K562 (cell line): ENCODE data around the gene DNAJB6. TPM values are rescaled to one million over a fixed set of nuclear protein-coding genes. Genes with fewer than 3 reads are reported as not detected.

Experiments used
- ATAC-seq: fragments of 200-7000 bp; cut with Tn5 transposase; 3 replicates; pipeline ENCODE4 v1.9.1; 2020; ENCODE audit warnings: moderate library complexity
- BruUV-seq: library from RNA; stranded (reverse); fragments of 400-500 nt; replicated peaks from 2 replicates; lab custom pipeline; 2021; lab: Mats Ljungman, UMichigan
- CTCF ChIA-PET: fragments of 300-600 bp; formaldehyde crosslinking; extraction: SDS; loops from one replicate; lab custom pipeline; 2021; ENCODE audit warnings: low intra/inter-chr PET ratio; lab: Yijun Ruan, JAX
- POLR2A ChIA-PET: fragments of 300-600, 350-650 bp; sonication (Branson Sonifier 250); formaldehyde crosslinking; extraction: SDS; loops from one replicate; lab custom pipeline; 2021; ENCODE audit warnings: antibody characterized with exemption, inconsistent platforms; lab: Yijun Ruan, JAX
- DNase-seq, 4 experiments: peaks; one replicate each; pipeline versions ENCODE4 v3.0.0 to v3.0.0-alpha.2; 2011 to 2018; ENCODE audit warnings: low spot score in 3 of 4, mixed read lengths in 3 of 4; ENCODE audit errors: extremely low read depth in 1 of 4
- FAIRE-seq: peaks from 2 replicates; lab custom pipeline; 2011; peaks lifted over from hg19 to GRCh38; lab: Jason Lieb, UNC
- H2AFZ ChIP-seq: 2 replicates; pipeline ENCODE4 v1.6.0; 2011; ENCODE audit warnings: low read depth, low read length, control low read depth, inconsistent platforms
- H3K27ac ChIP-seq: fragments of 200-600 bp; 3 replicates; pipeline ENCODE4 v1.8.0; 2011; ENCODE audit warnings: low read depth, mild to moderate bottlenecking, control low read depth, inconsistent platforms, low read length, moderate library complexity, mixed read lengths; ENCODE audit errors: extremely low read depth
- H3K27me3 ChIP-seq, 2 experiments: fragments of 300-600 bp in 1 of 2; 2 replicates in 1 of 2; 3 replicates in 1 of 2; pipeline versions ENCODE4 v1.6.0 to v1.8.0; 2011; ENCODE audit warnings: inconsistent platforms in 2 of 2, low read length in 2 of 2, mild to moderate bottlenecking in 1 of 2, mixed read lengths in 1 of 2, moderate library complexity in 1 of 2; ENCODE audit not compliant: control insufficient read depth in 2 of 2, insufficient read depth in 2 of 2
- H3K36me3 ChIP-seq: fragments of 300-600 bp; 3 replicates; pipeline ENCODE4 v1.8.0; 2011; ENCODE audit warnings: mild to moderate bottlenecking, low read length, inconsistent platforms; ENCODE audit not compliant: control insufficient read depth, insufficient read depth
- H3K4me1 ChIP-seq, 2 experiments: fragments of 200-600 bp in 1 of 2; replicated peaks in 1 of 2; 2 replicates in 1 of 2; 3 replicates in 1 of 2; pipeline versions ENCODE4 v1.5.1 to v1.8.0; 2011; ENCODE audit warnings: inconsistent platforms in 2 of 2, low read length in 2 of 2, mild to moderate bottlenecking in 1 of 2, mixed read lengths in 1 of 2, moderate library complexity in 1 of 2; ENCODE audit not compliant: control insufficient read depth in 2 of 2, insufficient read depth in 2 of 2
- H3K4me2 ChIP-seq: 2 replicates; pipeline ENCODE4 v1.6.1; 2011; ENCODE audit warnings: low read length, control low read depth, inconsistent platforms, mixed read lengths; ENCODE audit not compliant: insufficient read depth
- H3K4me3 ChIP-seq: fragments of 200-600 bp; sonication (generic), shearing (Covaris generic); 2 replicates; pipeline ENCODE4 v1.5.1; 2016; ENCODE audit warnings: control low read depth, inconsistent platforms
- H3K79me2 ChIP-seq: fragments of 200-600 bp; 3 replicates; pipeline ENCODE4 v1.8.0; 2011; ENCODE audit warnings: low read length, inconsistent platforms; ENCODE audit not compliant: control insufficient read depth, insufficient read depth
- H3K9ac ChIP-seq, 2 experiments: 2 replicates each; pipeline versions ENCODE4 v1.6.0 to v1.6.1; 2011; ENCODE audit warnings: low read depth in 2 of 2, low read length in 2 of 2, control low read depth in 1 of 2, inconsistent platforms in 1 of 2, mild to moderate bottlenecking in 1 of 2, mixed read lengths in 1 of 2; ENCODE audit not compliant: insufficient read depth in 1 of 2
- H3K9me1 ChIP-seq: one replicate; pipeline ENCODE4 v1.6.0; 2011; ENCODE audit warnings: inconsistent platforms, mild to moderate bottlenecking, low read length, moderate library complexity; ENCODE audit not compliant: control insufficient read depth, insufficient read depth
- H3K9me3 ChIP-seq: replicated peaks from 2 replicates; pipeline ENCODE4 v1.5.1; 2011; ENCODE audit warnings: low read depth, low read length, inconsistent platforms; ENCODE audit not compliant: control insufficient read depth, insufficient read depth
- H4K20me1 ChIP-seq: replicated peaks from 2 replicates; pipeline ENCODE4 v1.6.1; 2011; ENCODE audit warnings: low read length, inconsistent platforms, mixed read lengths; ENCODE audit not compliant: control insufficient read depth, insufficient read depth
- E4F1 ChIP-seq: fragments of 250-450 bp; sonication (Bioruptor Pico); IDR thresholded peaks from 2 replicates; pipeline ENCODE4 v1.5.0; 2021; ENCODE audit warnings: mild to moderate bottlenecking, borderline replicate concordance
- FOS ChIP-seq: IDR thresholded peaks from 3 replicates; pipeline ENCODE4 v1.6.1; 2011; ENCODE audit not compliant: insufficient read length; ENCODE audit errors: extremely low read depth
- HMGN3 ChIP-seq: IDR thresholded peaks from 2 replicates; pipeline ENCODE4 v1.6.1; 2011; ENCODE audit warnings: borderline replicate concordance, low read depth, mild to moderate bottlenecking, mixed read lengths, low read length; ENCODE audit not compliant: insufficient read length; ENCODE audit errors: extremely low read depth
- KDM1A ChIP-seq, 2 experiments: fragments of 450-650 bp; IDR thresholded peaks; 2 replicates each; pipeline ENCODE4 v1.6.1; 2016; ENCODE audit warnings: mild to moderate bottlenecking in 2 of 2
- LARP7 ChIP-seq: fragments of 450-650 bp; IDR thresholded peaks from 2 replicates; pipeline ENCODE4 v1.6.1; 2016
- NR3C1 ChIP-seq: sonication (generic); formaldehyde crosslinking; IDR thresholded peaks from 2 replicates; pipeline ENCODE4 v1.8.1; 2022; ENCODE audit warnings: missing genetic modification reagents
- ZEB2 ChIP-seq: fragments of 450-650 bp; IDR thresholded peaks from 2 replicates; pipeline ENCODE4 v1.6.1; 2016
- ZFPM2 ChIP-seq: fragments of 250-450 bp; sonication (Bioruptor Pico); IDR thresholded peaks from 2 replicates; pipeline ENCODE4 v1.5.1; 2022; ENCODE audit warnings: mild to moderate bottlenecking
- ZNF212 ChIP-seq: fragments of 450-650 bp; formaldehyde crosslinking; IDR thresholded peaks from 2 replicates; pipeline ENCODE4 v1.4.0; 2020; ENCODE audit warnings: mild to moderate bottlenecking
- ZNF253 ChIP-seq: fragments of 250-450 bp; sonication (Bioruptor Pico); conservative IDR thresholded peaks from 2 replicates; pipeline ENCODE4 v1.6.1; 2021; ENCODE audit warnings: mild to moderate bottlenecking
- ZNF79 ChIP-seq: fragments of 250-450 bp; sonication (Bioruptor Pico); IDR thresholded peaks from 2 replicates; pipeline ENCODE4 v1.4.0; 2020; ENCODE audit warnings: low read depth, mild to moderate bottlenecking, moderate library complexity
- WGBS: fragments of 100-300 bp; shearing (Covaris generic); methylation state at CpG from one replicate; pipeline ENCODE4 v1.1.6; 2016; ENCODE audit warnings: low coverage, mixed read lengths; ENCODE audit not compliant: insufficient coverage; ENCODE audit errors: missing lambda C conversion rate; 5-methylcytosine and 5-hydroxymethylcytosine counted together
- in situ Hi-C: fragments of 300-500 bp; cut with MboI; formaldehyde crosslinking; loops from 4 replicates; pipeline ENCODE4 v1.15.0; 2018; ENCODE audit warnings: inconsistent platforms, mixed read lengths
- intact Hi-C: fragments of 100-400 bp; cut with micrococcal nuclease; formaldehyde crosslinking; loops from 2 replicates; pipeline ENCODE4 v1.14.2; 2022
- polyA plus RNA-seq, 8 experiments: library from polyadenylated mRNA; depleted of rRNA in 4 of 8; stranded (reverse) in 5 of 8; unstranded in 3 of 8; fragments of >200 nt; fragmentation: Nextera tagmentation in 2 of 8; fragmentation: Illumina TruSeq in 1 of 8; extraction: Ambion mirVana in 2 of 8; extraction: Trizol in 1 of 8; gene quantifications; 2 replicates each; pipeline versions ENCODE4 v1.2.1 to v1.2.3, GENCODE V29; 2011 to 2014; ENCODE audit warnings: inconsistent platforms in 1 of 8, missing spikeins in 1 of 8
- total RNA-seq, 7 experiments: library from RNA; depleted of rRNA in 6 of 7; stranded (reverse); fragments of >200 nt in 6 of 7; fragmentation: Illumina TruSeq in 2 of 7; extraction: Trizol in 2 of 7; gene quantifications; 2 replicates each; pipeline versions ENCODE4 v1.2.1 to v1.2.3, GENCODE V29; 2011 to 2021; ENCODE audit warnings: low replicate concordance in 1 of 7
- TF ChIP-seq, protein P1 (sequence below): IDR thresholded peaks from 3 replicates; pipeline ENCODE4 v1.6.1; 2011; ENCODE audit warnings: borderline replicate concordance, mild to moderate bottlenecking, moderate library complexity; ENCODE audit not compliant: insufficient read length; ENCODE audit errors: extremely low read depth
- TF ChIP-seq, protein P2 (sequence below): sonication (generic); formaldehyde crosslinking; IDR thresholded peaks from 2 replicates; pipeline ENCODE4 v1.8.1; 2023; ENCODE audit warnings: mild to moderate bottlenecking, missing genetic modification reagents

Gene DNAJB6
- total and polyA plus RNA-seq, 9 of the 15 experiments (the other 6 are each of a cell fraction or from before 2014, with no cell fraction given), result 84.5 to 158 (median 135) TPM

DNA sequence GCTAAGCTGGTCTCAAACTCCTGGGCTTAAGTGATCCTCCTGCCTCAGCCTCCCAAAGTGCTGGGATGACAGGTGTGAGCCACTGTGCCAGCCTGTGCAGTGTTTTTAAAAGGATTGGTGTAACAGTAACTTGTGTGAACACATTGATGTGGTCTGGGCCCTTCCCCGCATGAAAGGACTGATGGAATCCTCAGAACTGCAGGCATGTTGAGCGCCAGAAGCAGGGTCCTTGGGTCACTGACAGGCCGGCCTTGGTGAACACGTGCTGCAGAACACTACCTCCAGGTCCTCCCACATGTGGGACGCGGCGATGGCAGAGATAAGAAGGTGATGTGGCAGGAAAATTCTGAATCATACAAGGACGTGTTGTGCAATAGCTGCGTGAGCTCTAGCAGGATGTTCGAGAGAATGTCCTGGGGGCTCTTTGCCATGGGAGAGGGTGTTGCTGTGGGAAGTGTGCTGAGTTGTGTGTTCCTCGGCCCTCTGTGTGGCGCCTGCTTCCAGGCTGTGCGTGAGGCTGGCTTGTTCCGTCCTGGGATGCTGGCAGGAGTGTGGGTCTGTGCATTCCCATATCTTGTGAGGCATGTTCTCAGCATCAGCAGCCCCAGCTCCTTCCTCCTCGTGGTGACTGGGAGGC lies 68.2 kb downstream of the DNAJB6 start (continued):
- TF ChIP-seq FOS (peak; percentile 74), ZEB2 (peak; percentile 89), KDM1A (IDR thresholded peaks at IDR 0.05) (peak; percentile 65 to 79; a peak in 3 of 4 replicates), HMGN3 (peak; percentile 85), ZFPM2 (CRISPR knock-in tag) (0 out of 2 replicates have a peak, but pooled peaks have one; percentile 68), E4F1 (no peak)

GRCh38 chr7:157405501-157405900 lies 68.7 kb downstream of the DNAJB6 start:
- intact Hi-C loops, result no loop called here
- no peak for ATAC-seq
- no peak for DNase-seq
- peaks cover 15% of the 10 kb centered on the region for H3K9me1 ChIP-seq
- no peaks in the 10 kb centered on the region for H4K20me1 ChIP-seq
- peak overlapping the region; percentile 9 for H2AFZ ChIP-seq
- H3K4me1 ChIP-seq, result peaks cover 49 to 94% of the 10 kb centered on the region in 2 experiments
- no peak overlapping the region for H3K4me3 ChIP-seq
- H3K9me3 ChIP-seq, result no peaks in the 10 kb centered on the region
- peak overlapping the region; percentile 57 to 64 for H3K9ac ChIP-seq
- ChIA-PET CTCF (interaction anchor here (0.6 kb wide), 1 partner anchor 1806 kb away, joined by 3 read pairs; no protein-coding TSS in a partner anchor), POLR2A (interaction anchor here (0.6 kb wide), 1 partner anchor 238 kb away, joined by 3 read pairs; no protein-coding TSS in a partner anchor)
- peak overlapping the region; percentile 65 for H3K27ac ChIP-seq
- FAIRE-seq, result no peak
- peak overlapping the region; percentile 60; the same call in 1 of the 2 replicates for H3K4me2 ChIP-seq
- H3K36me3 ChIP-seq, result peaks cover 54% of the 10 kb centered on the region; the same call in 2 of the 3 replicates
- in situ Hi-C loops, result no loop called here
- no peaks in the 10 kb centered on the region for H3K27me3 ChIP-seq
- WGBS, result 84% methylated on average over 13 of the region's 13 CpGs
- H3K79me2 ChIP-seq, result peaks cover 45% of the 10 kb centered on the region
- BruUV-seq, result no TSS peak
- TF ChIP-seq LARP7 (no peak), NR3C1 (CRISPR knock-in tag) (no peak), ZNF253 (CRISPR knock-in tag) (no peak), ZNF79 (CRISPR knock-in tag) (no peak), ZNF212 (CRISPR knock-in tag) (no peak)
- TF ChIP-seq, protein P1, sequence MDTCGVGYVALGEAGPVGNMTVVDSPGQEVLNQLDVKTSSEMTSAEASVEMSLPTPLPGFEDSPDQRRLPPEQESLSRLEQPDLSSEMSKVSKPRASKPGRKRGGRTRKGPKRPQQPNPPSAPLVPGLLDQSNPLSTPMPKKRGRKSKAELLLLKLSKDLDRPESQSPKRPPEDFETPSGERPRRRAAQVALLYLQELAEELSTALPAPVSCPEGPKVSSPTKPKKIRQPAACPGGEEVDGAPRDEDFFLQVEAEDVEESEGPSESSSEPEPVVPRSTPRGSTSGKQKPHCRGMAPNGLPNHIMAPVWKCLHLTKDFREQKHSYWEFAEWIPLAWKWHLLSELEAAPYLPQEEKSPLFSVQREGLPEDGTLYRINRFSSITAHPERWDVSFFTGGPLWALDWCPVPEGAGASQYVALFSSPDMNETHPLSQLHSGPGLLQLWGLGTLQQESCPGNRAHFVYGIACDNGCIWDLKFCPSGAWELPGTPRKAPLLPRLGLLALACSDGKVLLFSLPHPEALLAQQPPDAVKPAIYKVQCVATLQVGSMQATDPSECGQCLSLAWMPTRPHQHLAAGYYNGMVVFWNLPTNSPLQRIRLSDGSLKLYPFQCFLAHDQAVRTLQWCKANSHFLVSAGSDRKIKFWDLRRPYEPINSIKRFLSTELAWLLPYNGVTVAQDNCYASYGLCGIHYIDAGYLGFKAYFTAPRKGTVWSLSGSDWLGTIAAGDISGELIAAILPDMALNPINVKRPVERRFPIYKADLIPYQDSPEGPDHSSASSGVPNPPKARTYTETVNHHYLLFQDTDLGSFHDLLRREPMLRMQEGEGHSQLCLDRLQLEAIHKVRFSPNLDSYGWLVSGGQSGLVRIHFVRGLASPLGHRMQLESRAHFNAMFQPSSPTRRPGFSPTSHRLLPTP, result no peak
- TF ChIP-seq, protein P2, sequence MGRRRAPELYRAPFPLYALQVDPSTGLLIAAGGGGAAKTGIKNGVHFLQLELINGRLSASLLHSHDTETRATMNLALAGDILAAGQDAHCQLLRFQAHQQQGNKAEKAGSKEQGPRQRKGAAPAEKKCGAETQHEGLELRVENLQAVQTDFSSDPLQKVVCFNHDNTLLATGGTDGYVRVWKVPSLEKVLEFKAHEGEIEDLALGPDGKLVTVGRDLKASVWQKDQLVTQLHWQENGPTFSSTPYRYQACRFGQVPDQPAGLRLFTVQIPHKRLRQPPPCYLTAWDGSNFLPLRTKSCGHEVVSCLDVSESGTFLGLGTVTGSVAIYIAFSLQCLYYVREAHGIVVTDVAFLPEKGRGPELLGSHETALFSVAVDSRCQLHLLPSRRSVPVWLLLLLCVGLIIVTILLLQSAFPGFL (CRISPR knock-in tag), result 0 out of 2 replicates have a peak, but pooled peaks have one; percentile 22
